ENCODE measurements around the gene MMRN2. TPM values are rescaled to one million over a fixed set of nuclear protein-coding genes. Genes with fewer than 3 reads are reported as not detected.
"Not testable (repeated sequence)": the region's sequence is repeated elsewhere in the genome, so short reads cannot be mapped to it uniquely, and the experiment has no call there.

MMRN2 gene
- total RNA-seq, 1 donor from 2014 or later = 0.27 TPM

DNA sequence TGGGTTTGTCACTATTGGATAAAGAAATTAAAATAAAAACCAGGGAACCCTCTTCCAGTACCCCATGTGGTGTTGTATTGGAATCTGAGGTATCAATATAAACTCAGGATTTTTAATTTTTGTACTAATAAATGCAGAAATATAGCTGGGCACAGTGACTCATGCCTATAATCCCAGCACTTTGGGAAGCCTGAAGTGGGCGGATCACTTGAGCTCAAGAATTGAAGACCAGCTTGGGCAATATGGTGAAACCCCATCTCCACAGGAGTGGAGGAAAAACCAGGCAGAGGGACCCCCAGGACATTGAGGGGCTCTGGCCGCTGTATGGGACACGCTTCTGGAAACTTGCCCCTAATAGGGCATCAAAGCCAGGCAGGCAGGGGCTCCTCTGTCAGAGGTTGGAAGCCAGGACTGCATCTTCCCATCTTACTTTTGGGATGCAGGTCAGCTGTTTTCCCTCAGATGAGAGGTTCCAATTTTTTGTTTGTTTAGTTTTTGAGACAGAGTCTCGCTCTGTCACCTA lies 21.9 kb upstream of the MMRN2 start:
- H3K27me3 Mint-ChIP-seq = peaks cover 10% of the 10 kb centered on the region
- DNase-seq (no peak), ATAC-seq (ENCODE audit: low read depth) (no peak)
- ChIA-PET POLR2A (no interaction called here), CTCF (no interaction called here)
- H3K4me3 Mint-ChIP-seq = no peak overlapping the region
- no peaks in the 10 kb centered on the region for H3K4me1 Mint-ChIP-seq
- no peaks in the 10 kb centered on the region for H3K36me3 Mint-ChIP-seq (ENCODE audit: low read depth)
- H3K27ac Mint-ChIP-seq = no peak overlapping the region
- intact Hi-C loops (cut with micrococcal nuclease) = no loop called here
- TF ChIP-seq, protein P1, sequence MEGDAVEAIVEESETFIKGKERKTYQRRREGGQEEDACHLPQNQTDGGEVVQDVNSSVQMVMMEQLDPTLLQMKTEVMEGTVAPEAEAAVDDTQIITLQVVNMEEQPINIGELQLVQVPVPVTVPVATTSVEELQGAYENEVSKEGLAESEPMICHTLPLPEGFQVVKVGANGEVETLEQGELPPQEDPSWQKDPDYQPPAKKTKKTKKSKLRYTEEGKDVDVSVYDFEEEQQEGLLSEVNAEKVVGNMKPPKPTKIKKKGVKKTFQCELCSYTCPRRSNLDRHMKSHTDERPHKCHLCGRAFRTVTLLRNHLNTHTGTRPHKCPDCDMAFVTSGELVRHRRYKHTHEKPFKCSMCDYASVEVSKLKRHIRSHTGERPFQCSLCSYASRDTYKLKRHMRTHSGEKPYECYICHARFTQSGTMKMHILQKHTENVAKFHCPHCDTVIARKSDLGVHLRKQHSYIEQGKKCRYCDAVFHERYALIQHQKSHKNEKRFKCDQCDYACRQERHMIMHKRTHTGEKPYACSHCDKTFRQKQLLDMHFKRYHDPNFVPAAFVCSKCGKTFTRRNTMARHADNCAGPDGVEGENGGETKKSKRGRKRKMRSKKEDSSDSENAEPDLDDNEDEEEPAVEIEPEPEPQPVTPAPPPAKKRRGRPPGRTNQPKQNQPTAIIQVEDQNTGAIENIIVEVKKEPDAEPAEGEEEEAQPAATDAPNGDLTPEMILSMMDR (IDR thresholded peaks at IDR 0.05) = no peak
- no peaks in the 10 kb centered on the region for H3K9me3 Mint-ChIP-seq

DNA sequence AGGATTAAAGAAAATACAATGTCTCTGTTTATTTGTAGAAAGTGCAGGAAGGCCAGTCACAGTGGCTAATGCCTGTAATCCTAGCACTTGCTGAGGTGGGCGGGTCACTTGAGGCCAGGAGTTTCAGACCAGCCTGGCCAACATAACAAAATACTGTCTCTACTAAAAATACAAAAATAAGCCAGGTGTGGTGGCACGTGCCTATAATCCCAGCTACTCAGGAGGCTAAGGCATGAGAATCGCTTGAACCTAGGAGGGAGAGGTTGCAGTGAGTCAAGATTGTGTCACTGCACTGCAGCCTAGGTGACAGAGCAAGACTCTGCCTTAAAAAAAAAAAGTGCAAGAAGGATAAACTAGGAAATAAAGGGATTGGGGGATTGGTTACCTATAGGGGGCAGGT lies 21.0 kb upstream of the MMRN2 start:
- H3K4me1 Mint-ChIP-seq; H3K36me3 Mint-ChIP-seq (ENCODE audit: low read depth); CTCF ChIA-PET; H3K4me3 Mint-ChIP-seq; DNase-seq; intact Hi-C loops (cut with micrococcal nuclease); H3K27ac Mint-ChIP-seq; H3K27me3 Mint-ChIP-seq; POLR2A ChIA-PET; H3K9me3 Mint-ChIP-seq; ATAC-seq (ENCODE audit: low read depth): not testable (repeated sequence)

DNA sequence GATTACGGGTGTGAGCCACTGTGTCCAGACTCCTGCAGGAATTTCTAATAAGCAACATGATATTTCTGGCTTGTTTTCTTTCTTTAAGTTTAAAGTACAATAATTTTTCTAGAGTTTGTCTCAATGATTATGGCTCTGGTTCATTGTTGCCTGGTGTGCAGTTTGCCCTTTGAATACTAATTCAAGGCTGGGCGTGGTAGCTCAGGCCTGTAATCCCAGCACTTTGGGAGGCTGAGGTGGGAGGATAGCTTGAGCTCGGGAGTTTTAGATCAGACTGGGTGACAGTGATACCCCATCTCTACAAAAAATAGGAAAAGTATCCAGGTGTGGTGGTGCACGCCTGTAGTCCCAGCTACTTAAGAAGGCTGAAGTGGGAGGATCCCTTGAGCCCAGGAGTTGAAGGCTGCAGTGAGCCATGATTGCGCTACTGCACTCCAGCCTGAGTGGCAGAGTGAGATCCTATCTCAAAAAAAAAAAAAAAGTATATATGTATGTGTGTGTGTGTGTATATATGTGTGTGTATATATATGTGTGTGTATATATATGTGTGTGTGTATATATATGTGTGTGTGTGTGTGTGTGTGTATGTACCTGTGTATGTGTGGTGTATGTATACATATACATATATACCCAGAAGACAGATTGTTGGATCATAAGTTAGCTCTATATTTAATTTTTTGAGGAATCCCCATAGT lies 19.1 kb upstream of the MMRN2 start:
- H3K4me1 Mint-ChIP-seq = peaks cover 9% of the 10 kb centered on the region
- TF ChIP-seq, protein P1 (IDR thresholded peaks at IDR 0.05) = no peak

GRCh38 chr10:86974484-86974883 lies 17.1 kb upstream of the MMRN2 start:
- TF ChIP-seq, protein P1 (IDR thresholded peaks at IDR 0.05) = no peak
- Mint-ChIP-seq H3K4me1 (peaks cover 16% of the 10 kb centered on the region), H3K4me3 (no peak overlapping the region), H3K36me3 (ENCODE audit: low read depth) (no peaks in the 10 kb centered on the region), H3K9me3 (no peaks in the 10 kb centered on the region), H3K27ac (no peak overlapping the region), H3K27me3 (peaks cover under 1% of the 10 kb centered on the region)
- POLR2A ChIA-PET = no interaction called here
- ATAC-seq (ENCODE audit: low read depth) (no peak), DNase-seq (no peak)
- CTCF ChIA-PET = no interaction called here
- intact Hi-C loops (cut with micrococcal nuclease) = loop anchor here (5.0 kb wide), 2 partner anchors 452 to 1413 kb away; partner anchors contain the start of gene WAPL

More for the DNA sequence above, 19.1 kb upstream of the MMRN2 start:
- ChIA-PET POLR2A (no interaction called here), CTCF (no interaction called here)
- Mint-ChIP-seq H3K27ac (no peak overlapping the region), H3K9me3 (no peaks in the 10 kb centered on the region), H3K27me3 (peaks cover 5% of the 10 kb centered on the region), H3K36me3 (ENCODE audit: low read depth) (no peaks in the 10 kb centered on the region), H3K4me3 (no peak overlapping the region)
- ATAC-seq (ENCODE audit: low read depth) (no peak), DNase-seq (no peak)
- intact Hi-C loops (cut with micrococcal nuclease) = no loop called here

- TF ChIP-seq, protein P1 (IDR thresholded peaks at IDR 0.05) = no peak
- H3K4me1 Mint-ChIP-seq = peaks cover 21% of the 10 kb centered on the region
- ChIA-PET POLR2A (no interaction called here), CTCF (no interaction called here)
- ATAC-seq (ENCODE audit: low read depth) (no peak), DNase-seq (no peak)
- peak overlapping the region; percentile 29 for H3K4me3 Mint-ChIP-seq
- no peaks in the 10 kb centered on the region for H3K36me3 Mint-ChIP-seq (ENCODE audit: low read depth)
- H3K9me3 Mint-ChIP-seq = no peaks in the 10 kb centered on the region
- peaks cover 4% of the 10 kb centered on the region for H3K27me3 Mint-ChIP-seq
- peak overlapping the region; percentile 32 for H3K27ac Mint-ChIP-seq
- intact Hi-C loops (cut with micrococcal nuclease) = loop anchor here (5.0 kb wide), 2 partner anchors 450 to 1415 kb away; partner anchors contain the start of gene WAPL
These were observed 15.4 kb upstream of the MMRN2 start for GRCh38 chr10:86972613-86973380.

Measured in activated B cell treated with CpG ODN at 0.5 μM for 24 hours (primary cell).